CD4-positive, alpha-beta T cell treated with Interleukin-6 at 100 ng/mL for 8 hours (primary cell): Measurements from ENCODE around the gene MRRF.
"Not testable (repeated sequence)": the region's sequence is repeated elsewhere in the genome, so short reads cannot be mapped to it uniquely, and the experiment has no call there.

Source experiments
- DNase-seq: peaks from one replicate; pipeline ENCODE4 v3.0.0-alpha.2; 2020; ENCODE audit warnings: mixed read lengths, low spot score

The MRRF gene

DNA sequence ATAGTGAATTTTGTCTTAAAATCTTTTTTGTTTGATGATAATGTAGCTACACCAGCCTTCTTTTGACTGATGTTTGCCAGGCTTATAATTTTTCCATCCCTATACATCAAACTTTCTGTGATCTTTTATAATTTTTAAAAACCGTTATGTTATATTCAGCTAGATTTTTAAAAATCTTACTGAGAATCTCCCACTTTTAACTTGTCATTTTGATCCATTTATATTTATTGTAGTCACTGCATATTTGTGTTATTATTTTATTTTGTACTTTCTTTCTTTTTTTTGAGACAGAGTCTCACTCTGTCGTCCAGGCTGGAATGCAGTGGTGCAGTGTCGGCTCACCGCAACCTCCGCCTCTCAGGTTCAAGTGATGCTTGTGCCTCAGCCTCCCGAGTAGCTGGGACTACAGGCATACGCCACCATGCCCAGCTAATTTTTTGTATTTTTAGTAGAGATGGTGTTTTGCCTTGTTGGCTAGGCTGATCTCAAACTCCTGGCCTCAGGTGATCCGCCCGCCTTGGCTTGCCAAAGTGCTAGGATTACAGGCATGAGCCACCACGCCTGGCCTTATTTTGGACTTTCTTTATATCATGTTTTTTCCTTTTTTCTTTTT is 12.7 kb downstream of the MRRF start:
- no peak for DNase-seq

GRCh38 chr9:122281368-122281767 is 16.7 kb downstream of the MRRF start:
- no peak for DNase-seq

DNA sequence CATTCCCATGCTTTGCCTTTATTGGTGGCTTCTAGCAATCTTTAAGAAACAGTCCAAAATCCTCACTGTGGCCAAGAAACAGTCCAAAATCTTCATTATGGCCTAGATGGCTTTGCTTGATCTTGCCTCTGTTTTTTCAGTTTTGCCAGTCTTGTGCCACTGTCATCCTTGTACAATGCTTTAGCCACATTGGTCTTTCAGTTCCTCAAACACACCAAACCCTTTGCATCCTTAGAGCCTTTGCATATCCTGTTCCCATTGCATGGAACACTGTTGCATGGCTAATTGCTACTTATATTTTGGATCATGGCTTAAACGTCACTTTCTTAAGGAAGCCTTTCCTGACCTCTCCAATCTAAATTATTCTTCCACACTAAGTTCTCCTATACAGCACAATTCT is 22.1 kb downstream of the MRRF start:
- no peak for DNase-seq

- no peak for DNase-seq
Observed at GRCh38 chr9:122287214-122287720, 22.6 kb downstream of the MRRF start.

DNA sequence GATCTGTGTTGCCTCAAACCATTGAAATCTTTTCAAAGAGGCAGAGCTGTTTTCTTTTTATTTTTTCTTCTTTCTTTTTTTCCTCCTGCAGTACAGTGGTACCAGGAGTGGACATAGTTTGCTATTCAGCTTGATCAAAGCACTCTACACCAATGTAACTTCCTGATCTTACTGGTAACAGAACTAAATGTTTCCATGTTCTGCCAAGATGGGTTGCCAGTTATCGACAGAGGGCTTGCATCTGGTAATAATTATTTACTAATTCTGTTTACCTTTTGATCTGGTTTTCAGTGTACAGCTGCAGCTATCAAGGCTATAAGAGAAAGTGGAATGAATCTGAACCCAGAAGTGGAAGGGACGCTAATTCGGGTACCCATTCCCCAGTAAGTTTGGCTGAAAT is 26.8 kb downstream of the MRRF start:
- no peak for DNase-seq

DNA sequence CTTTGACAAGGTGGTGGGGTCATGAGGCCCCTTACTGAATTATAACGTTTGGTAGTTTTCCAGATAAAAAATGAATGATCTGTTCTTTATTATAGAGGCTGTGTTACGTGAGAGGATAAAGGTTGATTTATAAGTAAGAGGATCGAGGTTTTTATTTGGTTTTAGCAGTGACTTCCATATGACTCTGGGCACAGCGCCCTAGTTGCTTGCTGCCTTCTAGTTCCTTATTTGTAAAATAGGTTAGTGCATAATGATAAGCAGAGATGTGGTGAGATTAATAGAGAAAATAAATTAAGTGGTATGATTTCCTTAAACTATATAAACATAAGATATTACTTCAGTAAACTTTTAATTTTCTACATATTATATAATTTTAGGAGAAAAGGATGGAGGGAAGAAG is 29.8 kb downstream of the MRRF start:
- DNase-seq = no peak

GRCh38 chr9:122297512-122297911 is 32.8 kb downstream of the MRRF start:
- no peak for DNase-seq

DNA sequence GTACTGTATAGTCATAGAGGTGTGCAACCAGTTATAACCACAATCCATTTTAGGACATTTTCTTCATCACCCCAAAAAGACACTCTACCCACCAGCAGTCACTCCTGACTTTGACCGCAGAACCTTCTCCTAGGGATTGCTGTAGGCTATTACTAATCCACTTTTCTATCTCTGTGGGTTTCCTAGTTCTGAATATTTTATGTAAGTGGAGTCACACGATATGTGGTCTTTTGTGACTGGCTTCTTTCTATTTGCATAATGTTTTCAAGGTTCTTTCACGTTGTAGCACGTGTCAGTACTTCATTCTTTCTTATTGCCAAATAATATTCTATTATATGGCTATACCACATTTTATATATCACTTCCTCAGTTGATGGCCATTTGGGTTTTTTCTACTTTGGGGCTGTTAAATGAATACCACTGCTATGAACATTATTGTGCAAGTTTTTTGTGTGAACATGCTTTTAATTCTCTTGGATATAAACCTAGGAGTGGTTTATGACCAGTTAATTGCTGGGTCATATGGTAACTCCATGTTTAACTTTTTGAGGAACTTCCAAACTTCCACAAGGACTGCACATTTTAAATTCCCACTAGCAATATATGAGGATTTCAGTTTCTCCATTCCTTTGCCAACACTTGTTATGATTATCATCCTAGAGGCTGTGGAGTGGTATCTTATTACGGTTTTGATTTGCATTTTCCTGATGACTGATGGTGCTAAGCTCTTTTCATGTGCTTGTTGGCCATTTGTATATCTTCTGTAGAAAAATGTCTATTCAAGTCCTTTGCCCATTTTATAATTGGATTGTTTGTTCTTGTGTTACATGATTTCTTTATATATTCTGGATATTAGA is 37.8 kb downstream of the MRRF start:
- DNase-seq = no peak

GRCh38 chr9:122307061-122307460 is 42.4 kb downstream of the MRRF start:
- no peak for DNase-seq

- DNase-seq = no peak
Observed at GRCh38 chr9:122307925-122308324, 43.2 kb downstream of the MRRF start.

DNA sequence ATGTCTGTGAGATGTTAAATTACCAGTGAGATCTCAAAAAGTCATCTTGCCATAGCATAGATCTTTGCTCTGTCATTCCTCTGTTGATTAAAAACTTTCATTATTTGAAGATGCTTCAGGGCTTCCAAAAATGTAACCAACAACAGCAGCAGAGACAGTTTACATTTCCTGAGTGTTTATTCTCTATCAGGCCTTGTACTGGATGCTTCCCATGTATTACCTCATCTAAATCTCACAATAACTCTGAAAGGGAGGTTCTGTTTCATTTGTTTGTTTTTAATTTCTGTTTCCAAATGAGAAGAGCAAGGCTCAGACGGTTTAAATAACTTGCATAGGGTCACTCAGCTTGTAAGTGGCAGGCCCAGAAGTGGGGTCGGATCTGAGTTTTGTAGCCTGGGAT is 45.2 kb downstream of the MRRF start:
- DNase-seq = no peak

DNA sequence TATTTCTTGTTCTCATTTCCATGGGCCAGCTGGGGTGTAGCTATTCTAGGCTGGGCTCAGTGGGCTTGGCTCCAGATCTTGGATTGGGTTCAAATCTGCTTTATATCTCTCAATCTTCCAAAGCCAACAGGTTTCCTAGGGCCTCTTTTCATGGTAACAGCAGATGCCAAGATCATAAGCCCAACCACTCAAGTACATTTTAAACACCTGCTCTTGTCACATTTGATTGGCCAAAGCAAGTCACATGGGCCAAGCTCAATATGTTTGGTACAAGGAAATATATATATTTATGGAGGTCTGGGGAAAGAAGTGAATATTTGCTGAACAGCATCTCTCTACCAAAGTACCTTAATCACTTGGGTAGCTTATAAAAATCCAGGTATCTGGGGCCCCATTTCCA is 49.5 kb downstream of the MRRF start:
- DNase-seq = no peak

DNA sequence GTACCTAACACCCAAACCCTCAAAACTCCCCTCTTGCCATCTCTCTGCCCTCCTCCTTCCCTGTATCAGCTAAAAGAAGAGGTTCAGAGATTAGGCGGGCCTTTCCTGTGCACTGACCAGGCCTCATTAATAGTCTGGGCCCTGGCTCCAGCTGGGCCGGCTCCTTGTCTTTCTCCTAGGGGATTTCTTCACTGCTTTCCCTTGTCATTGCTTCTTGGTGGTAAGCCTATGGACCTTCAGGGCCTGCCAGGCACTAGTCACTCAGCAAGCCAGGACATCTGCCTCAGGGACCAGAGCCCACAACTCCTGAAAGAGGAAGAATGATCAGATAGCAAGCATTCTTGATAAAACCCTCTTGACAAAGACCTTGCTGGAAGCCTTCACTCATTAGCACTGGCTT is 50.9 kb downstream of the MRRF start:
- no peak for DNase-seq

- no peak for DNase-seq
Observed at GRCh38 chr9:122318284-122318683, 53.6 kb downstream of the MRRF start.

DNA sequence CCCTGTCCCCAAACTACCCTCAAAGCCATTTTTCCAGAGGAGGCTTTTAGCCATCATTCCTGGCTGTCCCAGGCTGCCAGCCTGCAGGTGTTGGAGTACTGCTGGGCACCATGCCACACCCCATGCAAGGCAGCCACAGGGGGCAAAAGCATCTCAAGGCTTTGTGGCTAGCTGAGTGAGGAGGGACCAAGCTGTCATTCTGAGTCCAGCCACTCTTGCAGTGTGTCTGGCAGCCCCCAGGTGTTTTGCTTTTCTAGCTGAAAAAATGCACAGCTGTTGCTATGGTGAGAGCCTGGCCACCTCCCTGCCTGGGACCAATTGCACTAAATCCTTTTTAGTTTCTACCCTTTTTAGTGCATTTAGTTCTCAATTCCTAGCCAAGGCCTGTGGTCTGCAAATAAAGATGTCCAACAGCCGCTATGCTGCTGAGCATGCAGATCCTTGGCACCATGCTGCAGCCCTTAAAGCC is 55.8 kb downstream of the MRRF start:
- DNase-seq = no peak

GRCh38 chr9:122322553-122322952 is 57.9 kb downstream of the MRRF start:
- no peak for DNase-seq

DNA sequence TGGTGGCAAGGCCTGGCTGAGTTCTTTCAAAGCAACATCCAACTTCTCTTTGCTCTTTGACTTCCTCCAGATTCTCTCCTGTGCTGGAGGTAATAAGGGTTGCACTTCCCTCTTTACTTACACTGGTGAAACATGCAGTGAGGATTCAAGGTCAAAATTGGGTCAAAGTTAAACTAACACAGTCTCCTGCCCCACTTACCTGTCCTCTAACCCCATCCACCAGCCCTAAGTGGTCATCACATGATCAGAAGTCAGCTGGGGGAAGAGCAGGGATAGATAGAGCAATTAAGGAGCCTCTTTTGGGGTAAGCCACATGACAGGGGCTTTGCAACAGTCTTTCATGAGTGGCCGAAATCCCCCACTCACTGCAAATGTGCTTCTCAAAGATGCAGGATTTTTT is 60.0 kb downstream of the MRRF start:
- DNase-seq = not testable (repeated sequence)

DNA sequence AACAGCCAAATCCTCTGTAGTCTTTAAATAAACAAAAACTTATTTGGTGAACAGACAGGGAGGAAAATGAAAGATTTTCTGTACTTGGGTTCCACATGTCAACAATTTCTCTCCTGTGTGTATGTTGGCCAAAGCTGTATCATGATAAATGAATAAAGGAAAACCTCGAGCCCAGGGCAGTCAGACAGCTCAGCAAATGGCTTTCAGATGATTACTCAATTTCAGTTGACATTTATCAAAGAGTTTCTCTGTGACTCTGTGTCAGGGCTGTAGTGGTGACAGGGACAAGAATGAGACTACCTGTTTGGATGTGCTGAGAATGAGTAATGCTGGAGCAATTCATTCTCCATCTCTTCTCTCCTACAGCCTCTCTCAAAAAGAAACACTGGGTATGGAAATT is 60.4 kb downstream of the MRRF start:
- no peak for DNase-seq

- no peak for DNase-seq
Observed at GRCh38 chr9:122327175-122327574, 62.5 kb downstream of the MRRF start.

DNA sequence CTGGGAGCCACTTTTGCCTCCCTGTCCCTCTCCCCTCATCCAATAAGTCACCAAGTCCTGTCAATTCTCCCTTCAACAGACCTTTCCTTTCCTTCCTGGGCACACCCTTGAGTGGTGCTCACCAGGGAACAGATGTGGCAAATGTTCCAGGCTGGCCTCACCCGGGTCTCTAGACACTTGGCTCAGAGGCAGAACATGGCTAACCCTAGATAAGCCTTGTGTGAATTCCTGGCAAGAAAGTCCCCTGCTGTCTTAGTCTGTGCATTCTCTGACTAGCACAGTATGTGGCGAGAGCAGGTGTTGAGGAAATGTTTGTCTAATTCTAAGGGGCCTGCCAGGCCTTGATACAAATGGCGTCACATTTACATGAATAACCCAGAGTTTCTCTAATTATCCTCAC is 64.9 kb downstream of the MRRF start:
- DNase-seq = no peak

DNA sequence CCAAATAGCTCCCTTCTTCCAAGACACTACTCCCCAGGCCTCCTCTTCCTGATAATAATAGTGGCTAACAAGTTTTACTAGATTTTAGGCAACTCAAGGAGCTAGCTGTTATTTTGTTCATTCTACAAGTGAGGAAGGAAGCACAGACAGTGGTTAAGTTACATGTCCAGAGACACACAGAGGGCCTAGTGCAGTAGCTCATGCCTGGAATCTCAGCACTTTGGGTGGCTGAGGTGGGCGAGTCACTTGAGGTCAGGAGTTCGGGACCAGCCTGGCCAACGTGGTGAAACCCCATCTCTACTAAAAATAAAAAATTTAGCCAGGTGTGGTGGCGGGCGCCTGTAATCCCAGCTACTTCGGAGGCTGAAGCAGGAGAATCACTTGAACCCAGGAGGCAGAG is 65.8 kb downstream of the MRRF start:
- not testable (repeated sequence) for DNase-seq

- no peak for DNase-seq
Observed at GRCh38 chr9:122331523-122331927, 66.8 kb downstream of the MRRF start.

GRCh38 chr9:122332083-122332482 is 67.4 kb downstream of the MRRF start:
- no peak for DNase-seq
